Gastroesophageal sphincter (tissue), 4 donors: ENCODE measurements around the gene LARP6. TPM values are rescaled to one million over a fixed set of nuclear protein-coding genes. Genes with fewer than 3 reads are reported as not detected.

Experiments
- ATAC-seq: fragments of 150-250 bp; one replicate; pipeline ENCODE4 v1.9.1; 2016; ENCODE audit warnings: mild to moderate bottlenecking, moderate library complexity
- H3K27ac ChIP-seq, 4 donors: fragments of 200-600 bp; sonication (generic) in 3 of 4; 1 replicate in 3 of 4; 2 replicates in 1 of 4; pipeline ENCODE4 v1.5.1; 2016 to 2019
- H3K27me3 ChIP-seq: fragments of 200-600 bp; sonication (generic); one replicate; pipeline ENCODE4 v1.5.1; 2019
- H3K36me3 ChIP-seq, 2 donors: fragments of 200-600 bp; sonication (generic); one replicate each; pipeline ENCODE4 v1.5.1; 2019; ENCODE audit warnings: control low read depth in 1 of 2
- H3K4me1 ChIP-seq, 3 donors: fragments of 200-600 bp; sonication (generic); 1 replicate in 2 of 3; 2 replicates in 1 of 3; pipeline ENCODE4 v1.5.1; 2016 to 2019; ENCODE audit warnings: control low read depth in 2 of 3
- H3K4me3 ChIP-seq, 2 donors: fragments of 200-600 bp; sonication (generic); one replicate each; pipeline ENCODE4 v1.5.1; 2019; ENCODE audit warnings: mild to moderate bottlenecking in 1 of 2, moderate library complexity in 1 of 2
- H3K9me3 ChIP-seq, 3 donors: fragments of 200-600 bp; sonication (generic); one replicate each; pipeline ENCODE4 v1.5.1; 2017 to 2019; ENCODE audit warnings: control low read depth in 2 of 3
- EP300 ChIP-seq: sonication (generic); formaldehyde crosslinking; IDR thresholded peaks from one replicate; pipeline ENCODE4 v1.6.1; 2017; ENCODE audit warnings: antibody characterized with exemption, mild to moderate bottlenecking
- POLR2A ChIP-seq, 2 donors: fragments of 450-650 bp; IDR thresholded peaks; one replicate each; pipeline ENCODE4 v1.6.1; 2017; ENCODE audit warnings: antibody characterized with exemption in 2 of 2, mild to moderate bottlenecking in 2 of 2, moderate library complexity in 1 of 2
- POLR2AphosphoS5 ChIP-seq: sonication (generic); formaldehyde crosslinking; IDR thresholded peaks from one replicate; pipeline ENCODE4 v1.6.1; 2017; ENCODE audit warnings: antibody characterized with exemption
- WGBS, 2 donors: methylation state at CpG; one replicate each; pipeline ENCODE4 v1.1.5; 2018; ENCODE audit warnings: low coverage in 1 of 2; 5-methylcytosine and 5-hydroxymethylcytosine counted together
- total RNA-seq, 4 donors: library from RNA; depleted of rRNA; stranded (reverse); fragments of >200 nt; gene quantifications; one replicate each; pipeline ENCODE4 v1.1.0, GENCODE V29; 2016
- TF ChIP-seq, protein P1 (sequence below), 4 experiments: fragments of 200-600 bp in 2 of 4; fragments of 450-650 bp in 2 of 4; sonication (generic) in 1 of 4; IDR thresholded peaks; one replicate each; pipeline ENCODE4 v1.5.1; 2017 to 2019; ENCODE audit warnings: antibody characterized with exemption in 4 of 4, mild to moderate bottlenecking in 2 of 4, moderate library complexity in 2 of 4

LARP6 gene
- total RNA-seq, 4 donors from 2014 or later, result 43.7 to 48.2 (median 45.5) TPM

DNA sequence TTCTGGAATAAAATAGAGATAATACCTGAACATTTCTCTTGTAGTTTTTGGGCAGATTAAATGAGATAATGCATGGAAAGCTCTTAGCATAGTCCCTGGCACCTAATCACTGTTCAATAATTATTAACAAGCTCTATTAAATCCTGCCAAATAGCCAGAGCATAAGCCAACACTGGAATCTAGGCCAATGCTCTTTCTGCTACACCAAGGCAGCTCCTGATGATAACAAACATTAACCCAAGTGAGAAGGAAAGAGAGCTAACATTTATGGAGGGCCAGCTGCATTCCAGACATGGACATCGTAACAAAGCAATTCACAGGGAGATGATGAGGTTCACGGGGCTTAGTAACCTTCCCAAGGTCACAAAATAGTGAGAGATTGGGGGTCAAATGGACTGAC, 23.3 kb downstream of the LARP6 start:
- WGBS, 2 donors, result 35% methylated on average over 2 of the region's 2 CpGs; no CpG with 5 or more reads in 1 of the 2 donors
- TF ChIP-seq, protein P1, sequence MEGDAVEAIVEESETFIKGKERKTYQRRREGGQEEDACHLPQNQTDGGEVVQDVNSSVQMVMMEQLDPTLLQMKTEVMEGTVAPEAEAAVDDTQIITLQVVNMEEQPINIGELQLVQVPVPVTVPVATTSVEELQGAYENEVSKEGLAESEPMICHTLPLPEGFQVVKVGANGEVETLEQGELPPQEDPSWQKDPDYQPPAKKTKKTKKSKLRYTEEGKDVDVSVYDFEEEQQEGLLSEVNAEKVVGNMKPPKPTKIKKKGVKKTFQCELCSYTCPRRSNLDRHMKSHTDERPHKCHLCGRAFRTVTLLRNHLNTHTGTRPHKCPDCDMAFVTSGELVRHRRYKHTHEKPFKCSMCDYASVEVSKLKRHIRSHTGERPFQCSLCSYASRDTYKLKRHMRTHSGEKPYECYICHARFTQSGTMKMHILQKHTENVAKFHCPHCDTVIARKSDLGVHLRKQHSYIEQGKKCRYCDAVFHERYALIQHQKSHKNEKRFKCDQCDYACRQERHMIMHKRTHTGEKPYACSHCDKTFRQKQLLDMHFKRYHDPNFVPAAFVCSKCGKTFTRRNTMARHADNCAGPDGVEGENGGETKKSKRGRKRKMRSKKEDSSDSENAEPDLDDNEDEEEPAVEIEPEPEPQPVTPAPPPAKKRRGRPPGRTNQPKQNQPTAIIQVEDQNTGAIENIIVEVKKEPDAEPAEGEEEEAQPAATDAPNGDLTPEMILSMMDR (IDR thresholded peaks at IDR 0.05), result no peak
- TF ChIP-seq EP300 (no peak), POLR2AphosphoS5 (no peak), POLR2A (IDR thresholded peaks at IDR 0.05) (no peak)
- ATAC-seq, result no peak
- H3K27me3 ChIP-seq, result no peaks in the 10 kb centered on the region
- H3K4me3 ChIP-seq, result no peak overlapping the region
- H3K9me3 ChIP-seq, result no peaks in the 10 kb centered on the region
- peaks cover 0 to 34% (median 0%) of the 10 kb centered on the region in 3 donors for H3K4me1 ChIP-seq
- H3K27ac ChIP-seq, result peak overlapping the region in 1 of 4 donors; percentile 17
- peaks cover 0 to 48% of the 10 kb centered on the region in 2 donors for H3K36me3 ChIP-seq

DNA sequence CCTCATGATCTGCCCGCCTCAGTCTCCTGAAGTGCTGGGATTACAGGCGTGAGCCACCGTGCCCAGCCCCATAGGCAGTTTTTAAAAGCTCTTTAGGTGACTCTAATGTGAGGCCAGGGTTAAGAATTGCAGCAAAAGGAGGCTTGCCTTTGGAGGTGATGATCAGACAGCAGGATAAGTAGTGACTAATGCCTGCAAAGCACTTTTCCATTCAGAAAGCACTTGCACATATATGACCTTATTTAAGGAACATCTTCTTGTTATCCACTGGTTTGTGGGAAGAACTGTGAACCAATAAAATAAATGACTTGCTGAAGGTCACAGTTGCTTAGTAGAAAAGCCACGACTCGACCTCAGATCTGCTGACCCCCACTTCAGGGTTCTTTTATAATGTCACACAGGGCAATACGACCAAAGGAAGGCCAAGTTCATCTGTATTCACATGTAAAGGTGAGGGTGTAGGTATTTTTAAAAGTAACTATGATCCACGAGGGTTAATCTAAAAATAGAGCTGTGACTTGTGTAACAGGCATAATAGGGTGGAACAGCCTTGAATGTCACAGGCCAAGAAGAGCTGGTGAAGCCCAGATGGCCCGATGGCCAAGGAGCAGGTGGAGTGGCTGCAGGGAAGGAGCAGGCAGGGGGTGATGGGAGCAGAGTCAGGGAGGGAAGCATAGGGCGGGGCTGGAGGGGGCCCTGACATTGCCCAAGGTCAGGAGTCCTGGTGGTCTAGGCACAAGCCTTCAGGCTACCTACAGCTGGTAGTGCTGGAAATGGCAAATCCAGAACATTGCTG, 24.4 kb downstream of the LARP6 start:
- WGBS, 2 donors, result 76 to 78% methylated on average over 6 to 7 of the region's 9 CpGs
- Histone ChIP-seq H3K27me3 (no peaks in the 10 kb centered on the region), H3K27ac (no peak overlapping the region), H3K9me3 (no peaks in the 10 kb centered on the region), H3K36me3 (peaks cover 0 to 37% of the 10 kb centered on the region in 2 donors), H3K4me3 (no peak overlapping the region), H3K4me1 (peaks cover 0 to 41% (median 0%) of the 10 kb centered on the region in 3 donors)
- TF ChIP-seq POLR2AphosphoS5, result no peak
- TF ChIP-seq EP300, result no peak
- TF ChIP-seq, protein P1 (IDR thresholded peaks at IDR 0.05), result no peak
- TF ChIP-seq POLR2A (IDR thresholded peaks at IDR 0.05), result no peak
- ATAC-seq, result no peak

DNA sequence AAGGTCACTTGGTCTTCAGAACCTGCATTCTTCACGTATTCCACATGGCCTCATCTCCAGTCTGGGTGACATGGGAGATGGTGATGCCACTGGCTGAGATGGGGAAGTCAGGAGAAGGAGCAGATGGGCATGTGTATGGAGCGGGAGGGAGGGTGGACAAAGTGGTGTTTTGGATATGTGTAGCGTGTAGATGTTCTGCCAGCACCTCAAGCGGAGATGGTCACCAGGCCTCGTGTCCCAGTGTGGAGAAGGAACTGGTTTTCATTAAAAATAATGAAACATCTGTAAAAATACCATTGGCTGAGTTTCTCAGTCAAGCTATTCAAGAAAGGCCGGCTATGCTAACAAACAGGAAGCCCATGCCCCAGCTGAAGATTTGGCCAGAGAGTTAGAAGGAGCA, 26.2 kb downstream of the LARP6 start:
- 88 to 94% methylated on average over 3 to 6 of the region's 6 CpGs for WGBS, 2 donors
- H3K4me1 ChIP-seq, result peaks cover 0 to 29% (median 0%) of the 10 kb centered on the region in 3 donors
- no peak overlapping the region for H3K27ac ChIP-seq
- TF ChIP-seq, protein P1 (IDR thresholded peaks at IDR 0.05), result no peak
- TF ChIP-seq POLR2AphosphoS5, result no peak
- TF ChIP-seq POLR2A (IDR thresholded peaks at IDR 0.05), result no peak
- TF ChIP-seq EP300, result no peak
- ATAC-seq, result no peak
- H3K4me3 ChIP-seq, result no peak overlapping the region
- H3K36me3 ChIP-seq, result peaks cover 0 to 22% of the 10 kb centered on the region in 2 donors
- no peaks in the 10 kb centered on the region for H3K9me3 ChIP-seq
- H3K27me3 ChIP-seq, result no peaks in the 10 kb centered on the region

DNA sequence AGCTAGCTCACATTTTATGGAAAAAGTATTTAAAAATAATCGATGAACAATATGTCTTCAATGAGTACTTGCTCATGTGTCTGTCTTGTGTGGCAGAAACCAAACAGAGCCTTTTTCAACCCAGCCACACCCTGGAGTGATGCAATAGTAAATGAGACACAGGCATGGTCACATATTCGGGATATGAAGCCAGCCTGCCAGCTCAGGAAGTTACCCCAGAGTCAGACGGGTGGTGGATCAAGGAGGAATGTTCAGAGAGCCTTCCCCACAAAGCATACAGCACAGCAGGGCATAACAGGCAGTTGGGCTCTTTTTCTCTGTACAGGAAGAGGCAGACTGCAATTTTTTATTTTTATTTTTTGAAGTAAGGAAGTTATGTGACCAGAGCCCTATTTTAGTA, 27.3 kb downstream of the LARP6 start:
- Histone ChIP-seq H3K4me3 (no peak overlapping the region), H3K4me1 (peaks cover 0 to 29% (median 0%) of the 10 kb centered on the region in 3 donors), H3K27ac (peak overlapping the region in 1 of 4 donors; percentile 23), H3K27me3 (no peaks in the 10 kb centered on the region), H3K9me3 (no peaks in the 10 kb centered on the region), H3K36me3 (peaks cover 0 to 11% of the 10 kb centered on the region in 2 donors)
- 37 to 40% methylated on average over 3 of the region's 3 CpGs for WGBS, 2 donors
- peak; percentile 91 for ATAC-seq
- TF ChIP-seq POLR2AphosphoS5, result peak; percentile 31
- TF ChIP-seq, protein P1 (IDR thresholded peaks at IDR 0.05), result no peak

DNA sequence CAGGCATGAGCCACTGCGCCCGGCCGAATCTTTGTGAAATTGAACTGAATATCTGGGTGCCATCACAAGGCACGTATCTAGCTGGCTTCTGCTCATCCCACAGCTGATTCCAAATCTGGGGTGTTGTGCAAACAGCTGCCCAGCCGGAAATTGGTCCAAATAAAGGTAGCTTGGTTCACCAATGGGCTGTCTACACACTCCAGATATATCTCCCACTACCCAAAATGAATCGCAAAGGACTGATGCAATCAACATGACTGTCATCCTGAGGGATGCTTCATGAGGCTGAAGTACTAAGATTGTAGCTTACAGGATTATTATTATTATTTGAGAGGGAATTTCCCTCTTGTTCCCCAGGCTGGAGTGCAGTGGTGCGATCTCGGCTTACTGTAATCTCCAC, 28.1 kb downstream of the LARP6 start:
- Histone ChIP-seq H3K27me3 (no peaks in the 10 kb centered on the region), H3K9me3 (no peaks in the 10 kb centered on the region), H3K4me3 (no peak overlapping the region), H3K36me3 (peaks cover 0 to 3% of the 10 kb centered on the region in 2 donors), H3K27ac (no peak overlapping the region), H3K4me1 (peaks cover 0 to 29% (median 0%) of the 10 kb centered on the region in 3 donors)
- TF ChIP-seq EP300 (no peak), POLR2A (IDR thresholded peaks at IDR 0.05) (no peak), POLR2AphosphoS5 (no peak)
- TF ChIP-seq, protein P1 (IDR thresholded peaks at IDR 0.05), result no peak
- ATAC-seq, result no peak
- WGBS, 2 donors, result 83 to 100% methylated on average over 2 to 7 of the region's 8 CpGs
